ENCODE data around the gene TECR.

DNA sequence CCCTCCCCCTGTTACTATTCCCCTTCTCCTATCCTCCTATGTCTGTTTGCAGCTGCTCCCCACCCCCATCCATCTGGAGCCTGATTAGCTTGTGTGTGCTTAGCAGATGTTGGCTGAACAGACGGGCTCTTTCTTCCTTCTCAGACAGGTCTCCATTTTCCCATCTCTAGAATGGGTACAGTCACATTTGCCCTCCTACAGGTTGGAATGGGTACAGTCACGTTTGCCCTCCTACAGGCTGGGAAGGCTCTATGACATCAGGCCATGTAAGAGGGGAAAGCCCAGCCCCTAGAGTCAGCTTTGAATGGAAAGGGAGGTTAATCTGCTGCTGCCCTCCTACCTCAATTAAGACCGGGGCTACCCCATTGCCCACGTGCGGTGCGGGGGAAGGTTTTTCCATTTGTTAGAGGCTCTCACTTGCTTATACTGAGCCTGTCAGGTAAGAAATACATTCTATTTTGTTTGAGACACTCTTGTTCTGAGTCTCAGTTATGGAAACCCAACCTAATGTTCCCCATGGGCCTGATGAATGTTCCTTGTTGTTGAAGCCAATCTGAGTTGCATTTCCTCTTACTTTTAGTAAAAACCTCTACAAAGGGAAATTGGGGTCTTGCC is 51.3 kb downstream of the TECR start:
- TF ChIP-seq, protein P1, sequence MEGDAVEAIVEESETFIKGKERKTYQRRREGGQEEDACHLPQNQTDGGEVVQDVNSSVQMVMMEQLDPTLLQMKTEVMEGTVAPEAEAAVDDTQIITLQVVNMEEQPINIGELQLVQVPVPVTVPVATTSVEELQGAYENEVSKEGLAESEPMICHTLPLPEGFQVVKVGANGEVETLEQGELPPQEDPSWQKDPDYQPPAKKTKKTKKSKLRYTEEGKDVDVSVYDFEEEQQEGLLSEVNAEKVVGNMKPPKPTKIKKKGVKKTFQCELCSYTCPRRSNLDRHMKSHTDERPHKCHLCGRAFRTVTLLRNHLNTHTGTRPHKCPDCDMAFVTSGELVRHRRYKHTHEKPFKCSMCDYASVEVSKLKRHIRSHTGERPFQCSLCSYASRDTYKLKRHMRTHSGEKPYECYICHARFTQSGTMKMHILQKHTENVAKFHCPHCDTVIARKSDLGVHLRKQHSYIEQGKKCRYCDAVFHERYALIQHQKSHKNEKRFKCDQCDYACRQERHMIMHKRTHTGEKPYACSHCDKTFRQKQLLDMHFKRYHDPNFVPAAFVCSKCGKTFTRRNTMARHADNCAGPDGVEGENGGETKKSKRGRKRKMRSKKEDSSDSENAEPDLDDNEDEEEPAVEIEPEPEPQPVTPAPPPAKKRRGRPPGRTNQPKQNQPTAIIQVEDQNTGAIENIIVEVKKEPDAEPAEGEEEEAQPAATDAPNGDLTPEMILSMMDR (conservative IDR thresholded peaks at IDR 0.05): no peak
- TF ChIP-seq ZFX (IDR thresholded peaks at IDR 0.05): no peak
